Activated CD4-positive, alpha-beta T cell treated with anti-CD3 and anti-CD28 coated beads, Interleukin-2, amount 10 ng/mL, durations not matched to agents 24 days and 14 days (primary cell): ENCODE measurements around the gene ZIM2. TPM values are rescaled to one million over a fixed set of nuclear protein-coding genes. Genes with fewer than 3 reads are reported as not detected.

ENCODE experiments used
- DNase-seq: peaks from one replicate; pipeline ENCODE4 v3.0.0; 2022
- H3K27ac Mint-ChIP-seq: one replicate; pipeline ENCODE4 v1.8.0; 2022; ENCODE audit warnings: mild to moderate bottlenecking, mixed read lengths
- H3K27me3 Mint-ChIP-seq: one replicate; pipeline ENCODE4 v1.8.0; 2022; ENCODE audit warnings: mixed read lengths
- H3K36me3 Mint-ChIP-seq: one replicate; pipeline ENCODE4 v1.8.0; 2022; ENCODE audit warnings: low read depth, mild to moderate bottlenecking, mixed read lengths
- H3K4me1 Mint-ChIP-seq: one replicate; pipeline ENCODE4 v1.8.0; 2021; ENCODE audit warnings: mixed read lengths
- H3K4me3 Mint-ChIP-seq: one replicate; pipeline ENCODE4 v1.8.0; 2022; ENCODE audit warnings: mild to moderate bottlenecking, moderate library complexity, mixed read lengths
- H3K9me3 Mint-ChIP-seq: one replicate; pipeline ENCODE4 v1.8.0; 2021; ENCODE audit warnings: mixed read lengths
- intact Hi-C: fragments of 100-400 bp; cut with micrococcal nuclease; formaldehyde crosslinking; loops from one replicate; pipeline ENCODE4 v1.15.1; 2023
- total RNA-seq: library from RNA; stranded (reverse); gene quantifications from 2 replicates; pipeline ENCODE4 v1.2.3, GENCODE V29; 2022

Gene ZIM2
- not detected in 2 replicates for total RNA-seq

- DNase-seq, result no peak
- Mint-ChIP-seq H3K27me3 (no peaks in the 10 kb centered on the region), H3K36me3 (peaks cover 5% of the 10 kb centered on the region), H3K9me3 (peaks cover 19% of the 10 kb centered on the region), H3K27ac (peak within 1 kb of the TSS; percentile 11), H3K4me3 (no peak within 1 kb of the TSS), H3K4me1 (no peaks in the 10 kb centered on the region)
- intact Hi-C loops, result no loop called here
These were observed at the start of gene ZIM2, which contains the start of gene PEG3 for GRCh38 chr19:56840451-56841192. ZIM2 (minus strand) TSS chr19:56840726; CDS start chr19:56824277, 16,449 bp downstream. PEG3 (minus strand) TSS chr19:56840726; CDS start chr19:56824655, 16,071 bp downstream.

- Mint-ChIP-seq H3K4me1 (no peaks in the 10 kb centered on the region), H3K36me3 (no peaks in the 10 kb centered on the region), H3K9me3 (peaks cover 36% of the 10 kb centered on the region), H3K27me3 (no peaks in the 10 kb centered on the region), H3K4me3 (no peak overlapping the region), H3K27ac (no peak overlapping the region)
- intact Hi-C loops, result no loop called here
- no peak for DNase-seq
These were observed 44.9 kb upstream of the ZIM2 start for GRCh38 chr19:56885173-56885985.

GRCh38 chr19:56884441-56884840 lies 43.9 kb upstream of the ZIM2 start:
- Mint-ChIP-seq H3K9me3 (peaks cover 33% of the 10 kb centered on the region), H3K36me3 (no peaks in the 10 kb centered on the region)
- intact Hi-C loops, result no loop called here

GRCh38 chr19:56880592-56881190 lies 40.2 kb upstream of the ZIM2 start:
- Mint-ChIP-seq H3K9me3 (peaks cover 22% of the 10 kb centered on the region), H3K4me3 (no peak overlapping the region), H3K27ac (no peak overlapping the region), H3K27me3 (no peaks in the 10 kb centered on the region), H3K4me1 (no peaks in the 10 kb centered on the region), H3K36me3 (no peaks in the 10 kb centered on the region)
- intact Hi-C loops, result no loop called here
- DNase-seq, result no peak

More at GRCh38 chr19:56884441-56884840, 43.9 kb upstream of the ZIM2 start:
- Mint-ChIP-seq H3K4me1 (no peaks in the 10 kb centered on the region), H3K27ac (no peak overlapping the region), H3K27me3 (no peaks in the 10 kb centered on the region), H3K4me3 (no peak overlapping the region)
- DNase-seq, result no peak

- DNase-seq, result no peak
- Mint-ChIP-seq H3K27ac (no peak overlapping the region), H3K4me1 (no peaks in the 10 kb centered on the region), H3K4me3 (no peak overlapping the region), H3K9me3 (peaks cover 32% of the 10 kb centered on the region), H3K36me3 (no peaks in the 10 kb centered on the region), H3K27me3 (no peaks in the 10 kb centered on the region)
- intact Hi-C loops, result no loop called here
These were observed 36.7 kb upstream of the ZIM2 start for GRCh38 chr19:56877069-56877715.

GRCh38 chr19:56875717-56876116 lies 35.2 kb upstream of the ZIM2 start:
- Mint-ChIP-seq H3K4me1 (no peaks in the 10 kb centered on the region), H3K4me3 (no peak overlapping the region), H3K27ac (no peak overlapping the region), H3K27me3 (no peaks in the 10 kb centered on the region), H3K9me3 (peaks cover 37% of the 10 kb centered on the region), H3K36me3 (no peaks in the 10 kb centered on the region)
- no peak for DNase-seq
- intact Hi-C loops, result no loop called here

- Mint-ChIP-seq H3K36me3 (peaks cover 2% of the 10 kb centered on the region), H3K4me3 (no peak overlapping the region), H3K9me3 (peaks cover 42% of the 10 kb centered on the region), H3K27ac (no peak overlapping the region), H3K4me1 (no peaks in the 10 kb centered on the region), H3K27me3 (no peaks in the 10 kb centered on the region)
- intact Hi-C loops, result no loop called here
- no peak for DNase-seq
These were observed 34.0 kb upstream of the ZIM2 start for GRCh38 chr19:56874530-56874929.

GRCh38 chr19:56873493-56873892 lies 33.0 kb upstream of the ZIM2 start:
- Mint-ChIP-seq H3K4me1 (no peaks in the 10 kb centered on the region), H3K27ac (no peak overlapping the region), H3K4me3 (no peak overlapping the region), H3K27me3 (no peaks in the 10 kb centered on the region), H3K9me3 (peaks cover 46% of the 10 kb centered on the region), H3K36me3 (peaks cover 2% of the 10 kb centered on the region)
- intact Hi-C loops, result no loop called here
- DNase-seq, result no peak

GRCh38 chr19:56869886-56870285 lies 29.4 kb upstream of the ZIM2 start:
- DNase-seq, result no peak
- peaks cover 42% of the 10 kb centered on the region for H3K9me3 Mint-ChIP-seq
- H3K27me3 Mint-ChIP-seq, result no peaks in the 10 kb centered on the region
- H3K4me1 Mint-ChIP-seq, result no peaks in the 10 kb centered on the region
- H3K4me3 Mint-ChIP-seq, result no peak overlapping the region
- intact Hi-C loops, result no loop called here
- H3K36me3 Mint-ChIP-seq, result peaks cover 2% of the 10 kb centered on the region
- no peak overlapping the region for H3K27ac Mint-ChIP-seq

GRCh38 chr19:56868446-56868845 lies 27.9 kb upstream of the ZIM2 start:
- H3K36me3 Mint-ChIP-seq, result peaks cover 2% of the 10 kb centered on the region
- H3K27me3 Mint-ChIP-seq, result no peaks in the 10 kb centered on the region
- intact Hi-C loops, result no loop called here
- no peak overlapping the region for H3K27ac Mint-ChIP-seq
- H3K9me3 Mint-ChIP-seq, result peaks cover 41% of the 10 kb centered on the region
- no peak overlapping the region for H3K4me3 Mint-ChIP-seq
- no peak for DNase-seq
- no peaks in the 10 kb centered on the region for H3K4me1 Mint-ChIP-seq

- intact Hi-C loops, result no loop called here
- Mint-ChIP-seq H3K4me1 (no peaks in the 10 kb centered on the region), H3K9me3 (peaks cover 34% of the 10 kb centered on the region), H3K36me3 (peaks cover 2% of the 10 kb centered on the region), H3K4me3 (no peak overlapping the region), H3K27me3 (no peaks in the 10 kb centered on the region), H3K27ac (no peak overlapping the region)
- DNase-seq, result no peak
These were observed 26.0 kb upstream of the ZIM2 start for GRCh38 chr19:56866538-56866937.

- Mint-ChIP-seq H3K4me1 (no peaks in the 10 kb centered on the region), H3K27ac (no peak overlapping the region), H3K36me3 (no peaks in the 10 kb centered on the region), H3K9me3 (peaks cover 27% of the 10 kb centered on the region), H3K27me3 (no peaks in the 10 kb centered on the region), H3K4me3 (no peak overlapping the region)
- intact Hi-C loops, result no loop called here
- DNase-seq, result no peak
These were observed 24.1 kb upstream of the ZIM2 start for GRCh38 chr19:56864443-56865125.

GRCh38 chr19:56862741-56863140 lies 22.2 kb upstream of the ZIM2 start:
- Mint-ChIP-seq H3K4me1 (no peaks in the 10 kb centered on the region), H3K27me3 (no peaks in the 10 kb centered on the region), H3K9me3 (peaks cover 29% of the 10 kb centered on the region), H3K36me3 (no peaks in the 10 kb centered on the region), H3K4me3 (no peak overlapping the region), H3K27ac (no peak overlapping the region)
- DNase-seq, result no peak
- intact Hi-C loops, result no loop called here
